ENCODE data around the gene CHN1. TPM values are rescaled to one million over a fixed set of nuclear protein-coding genes. Genes with fewer than 3 reads are reported as not detected.

The CHN1 gene
- total RNA-seq, 2 donors from 2014 or later, result 16.5 to 16.6 TPM

GRCh38 chr2:174919947-174920595 lies 85.1 kb downstream of the CHN1 start:
- H3K4me1 Mint-ChIP-seq, result peaks cover 2% of the 10 kb centered on the region
- ATAC-seq (no peak), DNase-seq (no peak)
- H3K36me3 Mint-ChIP-seq (ENCODE audit: low read depth), result no peaks in the 10 kb centered on the region
- no peak overlapping the region for H3K4me3 Mint-ChIP-seq
- H3K27ac Mint-ChIP-seq, result no peak overlapping the region
- no peaks in the 10 kb centered on the region for H3K27me3 Mint-ChIP-seq
- H3K9me3 ChIP-seq (ENCODE audit: control insufficient read depth, low read length, poor library complexity, severe bottlenecking), result no peaks in the 10 kb centered on the region

- ATAC-seq, result no peak
- Mint-ChIP-seq H3K27me3 (no peaks in the 10 kb centered on the region), H3K36me3 (ENCODE audit: low read depth) (no peaks in the 10 kb centered on the region), H3K4me1 (peaks cover 2% of the 10 kb centered on the region), H3K4me3 (no peak overlapping the region), H3K27ac (peak overlapping the region; percentile 80)
- no peaks in the 10 kb centered on the region for H3K9me3 ChIP-seq (ENCODE audit: control insufficient read depth, low read length, poor library complexity, severe bottlenecking)
- DNase-seq, result no peak
Observed at GRCh38 chr2:174918886-174919526, 86.2 kb downstream of the CHN1 start.

GRCh38 chr2:174916270-174916930 lies 88.8 kb downstream of the CHN1 start:
- no peaks in the 10 kb centered on the region for H3K9me3 ChIP-seq (ENCODE audit: control insufficient read depth, low read length, poor library complexity, severe bottlenecking)
- Mint-ChIP-seq H3K27ac (no peak overlapping the region), H3K27me3 (no peaks in the 10 kb centered on the region), H3K36me3 (ENCODE audit: low read depth) (no peaks in the 10 kb centered on the region), H3K4me1 (peaks cover 2% of the 10 kb centered on the region), H3K4me3 (no peak overlapping the region)
- ATAC-seq (no peak), DNase-seq (no peak)

DNA sequence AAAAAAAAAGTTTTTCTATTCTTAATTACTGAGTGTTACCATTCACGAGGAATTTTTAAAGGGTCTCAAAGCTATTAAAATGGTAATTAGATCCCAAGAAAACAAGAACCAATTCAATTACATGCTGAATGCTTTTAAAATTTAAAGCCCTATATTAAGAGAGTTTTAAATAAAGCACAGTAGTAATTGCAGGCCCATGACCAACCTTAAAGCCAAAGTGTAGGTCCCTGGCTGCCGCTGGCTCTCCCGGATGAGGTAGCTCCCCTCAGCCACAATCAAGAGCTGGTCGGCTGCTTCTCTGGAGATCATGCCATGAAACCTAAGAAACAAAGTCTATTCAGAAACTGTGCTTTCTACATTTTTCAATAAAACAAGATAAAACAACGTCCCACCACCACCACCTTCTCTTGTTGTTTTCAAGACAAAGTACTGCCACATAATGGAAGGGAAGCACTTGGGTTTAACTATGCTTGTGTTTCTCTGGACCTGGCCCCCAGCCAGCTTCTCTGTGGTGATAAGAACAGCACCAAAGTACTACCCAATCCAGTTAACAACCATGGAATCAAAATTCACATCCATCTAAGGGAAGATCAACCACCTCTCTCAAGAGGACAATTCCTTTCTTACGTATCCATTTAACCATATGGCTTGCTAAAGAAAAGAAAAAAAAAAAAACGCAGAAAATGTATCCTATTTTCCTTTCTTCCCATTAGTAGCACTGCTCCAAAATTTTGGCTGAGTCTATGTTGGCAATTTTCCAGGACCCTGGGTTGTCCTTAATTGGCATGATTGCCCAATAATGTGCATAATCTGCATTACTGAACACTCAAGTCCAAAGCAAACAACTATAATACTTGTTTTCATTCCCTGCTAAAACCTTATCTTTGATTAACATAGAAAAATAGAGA lies 90.1 kb downstream of the CHN1 start:
- Mint-ChIP-seq H3K36me3 (ENCODE audit: low read depth) (no peaks in the 10 kb centered on the region), H3K4me3 (no peak overlapping the region), H3K4me1 (peaks cover 2% of the 10 kb centered on the region), H3K27me3 (no peaks in the 10 kb centered on the region), H3K27ac (no peak overlapping the region)
- H3K9me3 ChIP-seq (ENCODE audit: control insufficient read depth, low read length, poor library complexity, severe bottlenecking), result no peaks in the 10 kb centered on the region
- ATAC-seq, result no peak
- no peak for DNase-seq

GRCh38 chr2:174908284-174908683 lies 96.9 kb downstream of the CHN1 start:
- H3K27me3 Mint-ChIP-seq, result peaks cover 11% of the 10 kb centered on the region
- no peaks in the 10 kb centered on the region for H3K36me3 Mint-ChIP-seq (ENCODE audit: low read depth)

DNA sequence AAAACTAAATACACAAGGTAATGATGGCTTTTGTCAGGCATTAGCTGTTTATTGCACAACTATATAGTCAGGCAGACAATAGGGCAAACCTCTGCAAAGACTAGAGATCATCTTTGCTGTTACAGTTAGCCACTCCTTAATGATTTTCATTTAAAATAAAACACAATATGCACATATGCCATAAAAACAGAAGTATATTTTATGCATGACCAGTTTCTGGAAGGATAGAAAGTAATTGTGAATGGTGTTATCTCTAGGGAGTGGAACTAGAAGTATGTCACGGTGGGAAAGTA lies 102.0 kb downstream of the CHN1 start:
- Mint-ChIP-seq H3K36me3 (ENCODE audit: low read depth) (no peaks in the 10 kb centered on the region), H3K27ac (peak overlapping the region; percentile 87)

More at GRCh38 chr2:174908284-174908683, 96.9 kb downstream of the CHN1 start:
- Mint-ChIP-seq H3K4me3 (no peak overlapping the region), H3K27ac (no peak overlapping the region), H3K4me1 (peaks cover under 1% of the 10 kb centered on the region)
- no peak for DNase-seq
- H3K9me3 ChIP-seq (ENCODE audit: control insufficient read depth, low read length, poor library complexity, severe bottlenecking), result no peaks in the 10 kb centered on the region
- ATAC-seq, result no peak

DNA sequence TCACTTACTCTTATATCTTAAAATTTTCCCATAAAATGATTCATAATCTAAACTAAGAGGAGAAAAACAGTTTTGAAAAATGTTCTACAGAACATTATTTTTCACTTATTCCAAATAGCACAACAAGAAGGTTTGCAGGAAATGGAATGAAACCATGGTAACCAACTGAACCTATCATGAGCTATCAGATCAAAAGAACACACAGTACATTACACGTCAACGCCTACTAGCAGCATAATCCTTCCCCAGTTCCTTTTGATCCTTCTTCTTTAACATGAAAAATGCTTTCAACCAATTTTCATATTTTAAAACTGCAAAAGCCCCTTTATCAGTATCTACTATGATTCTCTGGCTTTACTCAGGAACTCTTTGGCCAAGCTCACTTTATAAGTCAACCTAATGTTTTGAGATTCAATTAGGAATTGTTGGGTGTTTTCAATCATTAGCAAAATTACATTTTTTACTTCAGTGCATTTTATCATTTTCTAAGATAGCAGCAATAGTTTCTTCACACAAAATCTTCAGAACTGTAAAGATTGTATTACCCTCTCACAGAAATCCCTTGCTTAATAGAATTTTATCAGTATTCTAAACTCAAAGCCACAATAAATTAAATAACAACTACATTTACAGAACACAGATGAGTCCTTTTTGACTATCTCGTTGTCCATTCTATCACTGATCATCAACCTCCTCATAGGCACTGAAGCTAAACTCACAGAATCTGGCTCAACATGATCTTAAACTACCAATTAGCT lies 102.5 kb downstream of the CHN1 start:
- no peak for DNase-seq
- Mint-ChIP-seq H3K27me3 (no peaks in the 10 kb centered on the region), H3K27ac (peak overlapping the region; percentile 87), H3K4me1 (peaks cover 17% of the 10 kb centered on the region), H3K36me3 (ENCODE audit: low read depth) (no peaks in the 10 kb centered on the region), H3K4me3 (peak overlapping the region; percentile 12)
- peak; percentile 90 for ATAC-seq
- H3K9me3 ChIP-seq (ENCODE audit: control insufficient read depth, low read length, poor library complexity, severe bottlenecking), result no peaks in the 10 kb centered on the region

More for the DNA sequence above, 102.0 kb downstream of the CHN1 start:
- peaks cover 2% of the 10 kb centered on the region for H3K27me3 Mint-ChIP-seq
- DNase-seq (no peak), ATAC-seq (no peak)
- H3K4me3 Mint-ChIP-seq, result peak overlapping the region; percentile 12
- H3K4me1 Mint-ChIP-seq, result peaks cover 17% of the 10 kb centered on the region
- H3K9me3 ChIP-seq (ENCODE audit: control insufficient read depth, low read length, poor library complexity, severe bottlenecking), result no peaks in the 10 kb centered on the region

GRCh38 chr2:174901075-174901474 lies 104.1 kb downstream of the CHN1 start:
- DNase-seq (no peak), ATAC-seq (peak; percentile 59)
- Mint-ChIP-seq H3K27me3 (no peaks in the 10 kb centered on the region), H3K36me3 (ENCODE audit: low read depth) (no peaks in the 10 kb centered on the region), H3K4me1 (peaks cover 17% of the 10 kb centered on the region), H3K27ac (peak overlapping the region; percentile 94), H3K4me3 (peak overlapping the region; percentile 80)
- H3K9me3 ChIP-seq (ENCODE audit: control insufficient read depth, low read length, poor library complexity, severe bottlenecking), result no peaks in the 10 kb centered on the region

GRCh38 chr2:174897286-174897685 lies 107.9 kb downstream of the CHN1 start:
- H3K9me3 ChIP-seq (ENCODE audit: control insufficient read depth, low read length, poor library complexity, severe bottlenecking), result no peaks in the 10 kb centered on the region
- no peaks in the 10 kb centered on the region for H3K36me3 Mint-ChIP-seq (ENCODE audit: low read depth)
- peak overlapping the region; percentile 4 for H3K27ac Mint-ChIP-seq
- peaks cover 7% of the 10 kb centered on the region for H3K4me1 Mint-ChIP-seq
- DNase-seq, result no peak
- ATAC-seq, result no peak
- no peak overlapping the region for H3K4me3 Mint-ChIP-seq
- H3K27me3 Mint-ChIP-seq, result no peaks in the 10 kb centered on the region

GRCh38 chr2:174893018-174893417 lies 112.2 kb downstream of the CHN1 start:
- ATAC-seq, result no peak
- H3K27me3 Mint-ChIP-seq, result no peaks in the 10 kb centered on the region
- no peaks in the 10 kb centered on the region for H3K9me3 ChIP-seq (ENCODE audit: control insufficient read depth, low read length, poor library complexity, severe bottlenecking)
- peaks cover 2% of the 10 kb centered on the region for H3K36me3 Mint-ChIP-seq (ENCODE audit: low read depth)
- no peaks in the 10 kb centered on the region for H3K4me1 Mint-ChIP-seq
- no peak for DNase-seq
- H3K4me3 Mint-ChIP-seq, result no peak overlapping the region
- H3K27ac Mint-ChIP-seq, result no peak overlapping the region

- no peaks in the 10 kb centered on the region for H3K27me3 Mint-ChIP-seq
- DNase-seq (no peak), ATAC-seq (no peak)
- H3K4me3 Mint-ChIP-seq, result no peak overlapping the region
- H3K36me3 Mint-ChIP-seq (ENCODE audit: low read depth), result peaks cover 2% of the 10 kb centered on the region
- H3K27ac Mint-ChIP-seq, result no peak overlapping the region
- H3K4me1 Mint-ChIP-seq, result no peaks in the 10 kb centered on the region
- no peaks in the 10 kb centered on the region for H3K9me3 ChIP-seq (ENCODE audit: control insufficient read depth, low read length, poor library complexity, severe bottlenecking)
Observed at GRCh38 chr2:174892546-174892945, 112.6 kb downstream of the CHN1 start.

DNA sequence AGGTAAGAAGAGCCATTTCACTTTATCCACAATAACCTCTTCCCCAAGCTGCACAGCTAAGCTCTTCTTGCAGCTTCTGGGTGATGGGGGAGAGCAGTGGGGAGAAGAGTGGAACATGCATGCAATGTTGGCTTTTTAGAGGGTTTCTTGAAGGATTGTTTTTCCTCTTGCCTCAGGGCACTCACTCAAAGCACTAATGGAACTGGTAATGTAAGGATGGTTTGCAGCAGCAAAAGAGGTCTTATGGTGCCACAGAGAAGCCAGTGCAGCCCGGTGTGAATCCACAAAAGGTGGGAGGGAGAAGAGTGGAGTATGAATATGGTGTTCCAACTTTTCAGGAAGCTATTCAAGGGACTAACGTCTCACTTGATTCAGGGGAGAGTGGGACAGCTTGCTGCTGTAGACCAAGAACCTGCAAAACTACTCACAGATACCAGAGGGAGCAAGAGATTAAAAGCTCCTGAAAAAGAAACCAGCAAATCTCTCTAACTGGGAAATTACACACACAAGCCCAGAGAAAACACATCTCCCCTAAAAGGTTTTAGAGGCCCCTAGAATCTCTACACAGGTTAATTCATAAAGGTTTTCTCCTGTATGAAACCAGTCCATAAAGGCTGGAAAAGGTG lies 116.4 kb downstream of the CHN1 start:
- no peaks in the 10 kb centered on the region for H3K9me3 ChIP-seq (ENCODE audit: control insufficient read depth, low read length, poor library complexity, severe bottlenecking)
- Mint-ChIP-seq H3K27me3 (no peaks in the 10 kb centered on the region), H3K4me1 (no peaks in the 10 kb centered on the region), H3K36me3 (ENCODE audit: low read depth) (peaks cover 2% of the 10 kb centered on the region), H3K27ac (no peak overlapping the region), H3K4me3 (no peak overlapping the region)
- DNase-seq (no peak), ATAC-seq (no peak)
